OCI-LY7 (cell line): ENCODE measurements around the gene NFATC2. TPM values are rescaled to one million over a fixed set of nuclear protein-coding genes. Genes with fewer than 3 reads are reported as not detected.

Experiments
- BruUV-seq: library from RNA; stranded (reverse); fragments of 400-500 nt; replicated peaks from 2 replicates; lab custom pipeline; 2021; lab: Mats Ljungman, UMichigan
- CTCF ChIA-PET: fragments of 300-600 bp; sonication (Branson Sonifier 250); formaldehyde crosslinking; loops from one replicate; lab custom pipeline; 2022; ENCODE audit warnings: antibody characterized with exemption; ENCODE audit not compliant: unreplicated experiment; lab: Charles Lee
- POLR2A ChIA-PET: fragments of 300-600 bp; sonication (Branson Sonifier 250); formaldehyde crosslinking; loops from one replicate; lab custom pipeline; 2022; ENCODE audit warnings: antibody characterized with exemption; lab: Charles Lee
- DNase-seq: peaks from one replicate; pipeline ENCODE4 v3.0.0-alpha.2; 2015; ENCODE audit warnings: low spot score
- H2AFZ ChIP-seq: fragments of 200-600 bp; sonication (generic), shearing (Covaris generic); 2 replicates; pipeline ENCODE4 v1.6.1; 2014; ENCODE audit warnings: mild to moderate bottlenecking, antibody characterized with exemption, low read length, moderate library complexity
- H3K27ac ChIP-seq: fragments of 200-600 bp; sonication (generic); 2 replicates; pipeline ENCODE4 v1.5.1; 2014; ENCODE audit warnings: mixed run types, low read depth, mild to moderate bottlenecking, moderate library complexity, low read length, inconsistent platforms; ENCODE audit not compliant: poor library complexity, severe bottlenecking
- H3K36me3 ChIP-seq: fragments of 200-600 bp; sonication (generic); 2 replicates; pipeline ENCODE4 v1.6.1; 2014; ENCODE audit warnings: mild to moderate bottlenecking, antibody characterized with exemption, low read length, moderate library complexity, mixed read lengths; ENCODE audit not compliant: insufficient read depth
- H3K4me1 ChIP-seq: fragments of 200-600 bp; sonication (generic); 2 replicates; pipeline ENCODE4 v1.5.1; 2014; ENCODE audit warnings: mild to moderate bottlenecking, low read length; ENCODE audit not compliant: insufficient read depth, poor library complexity, severe bottlenecking
- H3K4me2 ChIP-seq: fragments of 200-600 bp; sonication (generic); 2 replicates; pipeline ENCODE4 v1.6.1; 2014; ENCODE audit warnings: mild to moderate bottlenecking, low read length
- H3K4me3 ChIP-seq: fragments of 200-600 bp; sonication (generic); 2 replicates; pipeline ENCODE4 v1.5.1; 2014; ENCODE audit warnings: mild to moderate bottlenecking, low read depth, low read length; ENCODE audit not compliant: poor library complexity, severe bottlenecking
- H3K79me2 ChIP-seq: fragments of 200-600 bp; sonication (generic); 2 replicates; pipeline ENCODE4 v1.6.1; 2016; ENCODE audit warnings: low read depth, mild to moderate bottlenecking, low read length, moderate library complexity, mixed read lengths; ENCODE audit not compliant: insufficient read depth
- H3K9me2 ChIP-seq: fragments of 200-600 bp; sonication (generic); 2 replicates; pipeline ENCODE4 v1.6.1; 2016; ENCODE audit warnings: mild to moderate bottlenecking, low read length, mixed read lengths; ENCODE audit not compliant: insufficient read depth
- H3K9me3 ChIP-seq: fragments of 200-600 bp; sonication (generic); 2 replicates; pipeline ENCODE4 v1.6.1; 2014; ENCODE audit warnings: mild to moderate bottlenecking, mixed run types, low read length, mixed read lengths
- H4K20me1 ChIP-seq: fragments of 200-600 bp; sonication (generic); 2 replicates; pipeline ENCODE4 v1.6.1; 2014; ENCODE audit warnings: mild to moderate bottlenecking, antibody characterized with exemption, low read length, moderate library complexity, mixed read lengths; ENCODE audit not compliant: insufficient read depth
- CTCF ChIP-seq: fragments of 200-600 bp; sonication (generic); conservative IDR thresholded peaks from 2 replicates; pipeline ENCODE4 v1.5.1; 2014; ENCODE audit warnings: mild to moderate bottlenecking, antibody characterized with exemption, low read length, moderate library complexity, mixed read lengths
- EZH2phosphoT487 ChIP-seq: fragments of 200-600 bp; sonication (generic); IDR thresholded peaks from 2 replicates; pipeline ENCODE4 v1.6.1; 2018; ENCODE audit warnings: low read depth, borderline replicate concordance, mild to moderate bottlenecking, mixed run types, antibody characterized with exemption, low read length, moderate library complexity, mixed read lengths
- intact Hi-C: fragments of 100-400 bp; cut with micrococcal nuclease; formaldehyde crosslinking; loops from one replicate; pipeline ENCODE4 v1.10.0; 2022; ENCODE audit not compliant: unreplicated experiment
- total RNA-seq, 2 experiments: library from RNA; depleted of rRNA in 1 of 2; stranded (reverse); fragments of >200 nt in 1 of 2; shearing (Covaris generic) in 1 of 2; gene quantifications; 2 replicates each; pipeline ENCODE4 v1.2.3, GENCODE V29; 2014 to 2022

Gene NFATC2
- total RNA-seq, 2 experiments from 2014 or later = 12.5 to 43.8 TPM

- H3K4me2 ChIP-seq = no peak overlapping the region
- H3K79me2 ChIP-seq = peaks cover 12% of the 10 kb centered on the region; the same call in 1 of the 2 replicates
- H3K4me1 ChIP-seq = peaks cover 30% of the 10 kb centered on the region
- no peaks in the 10 kb centered on the region for H4K20me1 ChIP-seq
- ChIA-PET POLR2A (interaction anchor here (0.7 kb wide), 1 partner anchor 8 kb away, joined by 3 read pairs; no protein-coding TSS in a partner anchor), CTCF (interaction anchor here (0.5 kb wide), 1 partner anchor 17 kb away, joined by 3 read pairs; no protein-coding TSS in a partner anchor)
- intact Hi-C loops = no loop called here
- no peaks in the 10 kb centered on the region for H3K9me3 ChIP-seq
- no peak for DNase-seq
- peaks cover 66% of the 10 kb centered on the region for H3K36me3 ChIP-seq
- H2AFZ ChIP-seq = no peak overlapping the region
- no TSS peak for BruUV-seq
- H3K4me3 ChIP-seq = no peak overlapping the region
- TF ChIP-seq EZH2phosphoT487 = no peak
- no peak for TF ChIP-seq CTCF
- no peaks in the 10 kb centered on the region for H3K9me2 ChIP-seq
- no peak overlapping the region for H3K27ac ChIP-seq
These were observed 50.1 kb downstream of the NFATC2 start for GRCh38 chr20:51492167-51493092.

- DNase-seq = no peak
- POLR2A ChIA-PET = interaction anchor here (0.7 kb wide), 1 partner anchor 9 kb away, joined by 3 read pairs; no protein-coding TSS in a partner anchor
- H3K9me2 ChIP-seq = no peaks in the 10 kb centered on the region
- H4K20me1 ChIP-seq = no peaks in the 10 kb centered on the region
- no peak overlapping the region for H3K4me3 ChIP-seq
- no peak overlapping the region for H3K27ac ChIP-seq
- intact Hi-C loops = no loop called here
- H3K4me1 ChIP-seq = peaks cover 19% of the 10 kb centered on the region
- CTCF ChIA-PET = interaction anchor here (0.5 kb wide), 1 partner anchor 18 kb away, joined by 3 read pairs; no protein-coding TSS in a partner anchor
- TF ChIP-seq CTCF = no peak
- TF ChIP-seq EZH2phosphoT487 = no peak
- H3K36me3 ChIP-seq = peaks cover 70% of the 10 kb centered on the region
- H3K9me3 ChIP-seq = no peaks in the 10 kb centered on the region
- H3K79me2 ChIP-seq = peaks cover 2% of the 10 kb centered on the region; the same call in 1 of the 2 replicates
- no peak overlapping the region for H3K4me2 ChIP-seq
- H2AFZ ChIP-seq = no peak overlapping the region
- BruUV-seq = no TSS peak
These were observed 51.1 kb downstream of the NFATC2 start for GRCh38 chr20:51491393-51491792.
